Activated CD4-positive, alpha-beta T cell treated with anti-CD3 and anti-CD28 coated beads, Interleukin-2, Interleukin-4, amounts not matched to agents 100 ng/mL and 50 ng/mL, durations not matched to agents 16 hours and 8 hours (primary cell): ENCODE measurements around the gene ARFRP1.
A peak's percentile ranks its signal among the peaks of the same experiment; 100 is the strongest.

ENCODE experiments used
- DNase-seq: peaks from one replicate; pipeline ENCODE4 v3.0.0-alpha.2; 2020; ENCODE audit warnings: low spot score

ARFRP1 gene

GRCh38 chr20:63707558-63708300 lies at the start of gene ARFRP1, which contains the start of gene ZGPAT:
ARFRP1 (minus strand) TSS chr20:63707976; CDS start chr20:63707091, 885 bp downstream.
ZGPAT (plus strand) TSS chr20:63708039; CDS start chr20:63708581, 542 bp downstream.
- DNase-seq, result peak; percentile 88

GRCh38 chr20:63756648-63756991 lies 48.8 kb upstream of the ARFRP1 start:
- DNase-seq, result no peak

- DNase-seq, result no peak
Observed at GRCh38 chr20:63755933-63756647, 48.3 kb upstream of the ARFRP1 start.

- DNase-seq, result no peak
Observed at GRCh38 chr20:63754008-63754407, 46.2 kb upstream of the ARFRP1 start.

- no peak for DNase-seq
Observed at GRCh38 chr20:63753381-63753780, 45.6 kb upstream of the ARFRP1 start.

GRCh38 chr20:63752411-63753101 lies 44.8 kb upstream of the ARFRP1 start:
- DNase-seq, result no peak

- DNase-seq, result no peak
Observed at GRCh38 chr20:63751471-63752271, 43.9 kb upstream of the ARFRP1 start.

GRCh38 chr20:63750807-63751470 lies 43.2 kb upstream of the ARFRP1 start:
- DNase-seq, result no peak

GRCh38 chr20:63749597-63750508 lies 42.1 kb upstream of the ARFRP1 start:
- DNase-seq, result no peak

- DNase-seq, result no peak
Observed at GRCh38 chr20:63748934-63749270, 41.1 kb upstream of the ARFRP1 start.

GRCh38 chr20:63748070-63748933 lies 40.5 kb upstream of the ARFRP1 start:
- no peak for DNase-seq

- no peak for DNase-seq
Observed at GRCh38 chr20:63747622-63748069, 39.9 kb upstream of the ARFRP1 start.

- no peak for DNase-seq
Observed at GRCh38 chr20:63746751-63747315, 39.1 kb upstream of the ARFRP1 start.

GRCh38 chr20:63745961-63746731 lies 38.4 kb upstream of the ARFRP1 start:
- no peak for DNase-seq

GRCh38 chr20:63745424-63745805 lies 37.6 kb upstream of the ARFRP1 start:
- no peak for DNase-seq

GRCh38 chr20:63744574-63745423 lies 37.0 kb upstream of the ARFRP1 start:
- DNase-seq, result no peak

- DNase-seq, result no peak
Observed at GRCh38 chr20:63744158-63744557, 36.4 kb upstream of the ARFRP1 start.
